Measurements from ENCODE around the gene CCNY. TPM values are rescaled to one million over a fixed set of nuclear protein-coding genes. Genes with fewer than 3 reads are reported as not detected.

The CCNY gene
- total RNA-seq, 4 donors from 2014 or later: 23.3 to 72.3 (median 26.7) TPM

- 47 to 60% methylated on average over 10 of the region's 10 CpGs for WGBS, 2 donors
- no peak for DNase-seq (ENCODE audit: low spot score in 2 of 2)
- intact Hi-C loops (cut with DNase I; ENCODE audit: low total_unique reads): no loop called here
- no peak overlapping the region for H3K4me3 ChIP-seq (ENCODE audit: low read depth, poor library complexity, severe bottlenecking)
- TF ChIP-seq CTCF (IDR thresholded peaks at IDR 0.05): no peak
- TF ChIP-seq POLR2A (IDR thresholded peaks at IDR 0.05): no peak
Observed at GRCh38 chr10:35492386-35493195, 156.3 kb downstream of the CCNY start.

DNA sequence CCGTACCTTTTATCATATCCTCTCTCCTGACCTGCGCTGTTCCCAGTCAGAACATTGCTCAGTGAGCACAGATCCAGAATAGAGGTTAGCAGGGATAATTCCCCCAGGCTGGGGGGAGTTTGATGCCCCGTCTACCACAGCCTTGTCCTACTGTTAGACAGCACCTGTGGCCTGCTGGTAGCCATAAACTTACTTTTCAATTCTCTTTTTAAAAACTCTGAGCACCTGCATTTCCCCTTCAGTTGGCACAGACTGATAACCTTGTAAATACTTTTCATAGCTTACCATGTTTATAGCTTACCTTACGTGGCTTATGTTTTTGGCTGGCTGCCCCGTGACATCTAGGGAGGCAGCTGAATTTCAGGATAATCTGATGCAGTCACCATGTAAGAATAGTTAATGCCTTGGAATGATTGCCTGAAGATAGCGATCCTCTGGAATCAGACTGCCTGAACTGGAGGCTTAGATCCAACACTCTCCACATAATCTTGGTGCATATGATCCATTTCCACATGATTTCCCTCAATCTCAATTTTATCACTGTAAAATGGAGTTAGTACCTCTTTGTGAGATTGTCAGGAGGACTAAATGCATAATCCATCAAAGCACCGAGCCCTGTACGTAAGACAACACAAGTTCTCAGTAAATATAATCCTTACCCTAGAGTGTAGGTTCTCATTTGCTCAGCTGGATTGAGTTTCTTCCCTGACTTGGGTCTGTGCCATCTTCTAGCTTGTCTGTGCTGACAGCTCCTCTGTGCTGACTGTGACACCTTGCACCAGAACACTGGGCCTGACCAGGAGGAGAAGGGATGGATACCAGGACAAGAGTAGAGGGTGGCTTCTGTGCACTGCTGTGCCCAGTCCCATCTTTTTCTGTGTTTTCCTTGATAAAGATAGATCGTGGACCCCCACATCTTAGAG, 157.1 kb downstream of the CCNY start:
- no peak for TF ChIP-seq POLR2A (IDR thresholded peaks at IDR 0.05)
- no peak for TF ChIP-seq CTCF (IDR thresholded peaks at IDR 0.05)
- H3K4me3 ChIP-seq (ENCODE audit: low read depth, poor library complexity, severe bottlenecking): no peak overlapping the region
- intact Hi-C loops (cut with DNase I; ENCODE audit: low total_unique reads): no loop called here
- DNase-seq (ENCODE audit: low spot score in 2 of 2): no peak
- WGBS, 2 donors: 61 to 66% methylated on average over 9 of the region's 9 CpGs

DNA sequence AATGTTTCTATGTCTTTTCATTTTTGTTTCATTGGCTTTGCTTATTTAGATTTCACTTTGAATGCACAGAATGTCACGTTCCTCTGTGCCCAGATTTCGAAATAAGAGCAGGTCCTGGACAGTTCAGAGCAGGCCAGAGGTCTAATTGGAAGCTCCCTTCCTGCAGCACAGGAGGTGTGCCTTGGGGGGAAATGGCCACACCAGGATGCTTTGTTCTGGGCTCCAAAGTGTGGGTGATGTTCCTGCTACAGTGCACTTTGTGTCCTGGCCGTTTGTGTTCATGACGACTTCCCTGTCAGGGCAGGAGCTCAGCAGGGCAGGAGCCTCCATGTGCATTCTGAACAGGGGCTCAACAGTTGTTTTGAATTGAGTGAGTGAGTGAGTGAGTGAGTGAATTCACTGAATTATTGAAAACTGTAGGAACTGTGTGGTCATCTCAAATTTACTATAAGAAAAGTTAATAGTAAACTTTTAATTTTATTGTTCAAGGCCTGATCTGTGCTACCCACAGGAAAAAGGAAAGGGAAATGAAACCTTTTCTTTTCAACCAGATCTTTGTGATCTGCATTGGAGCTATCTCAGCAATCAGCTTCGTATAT, 159.3 kb downstream of the CCNY start:
- TF ChIP-seq POLR2A (IDR thresholded peaks at IDR 0.05) (no peak), CTCF (IDR thresholded peaks at IDR 0.05) (no peak)
- no peak for DNase-seq (ENCODE audit: low spot score in 2 of 2)
- 48 to 54% methylated on average over 5 of the region's 5 CpGs for WGBS, 2 donors
- no peak overlapping the region for H3K4me3 ChIP-seq (ENCODE audit: low read depth, poor library complexity, severe bottlenecking)
- intact Hi-C loops (cut with DNase I; ENCODE audit: low total_unique reads): no loop called here

DNA sequence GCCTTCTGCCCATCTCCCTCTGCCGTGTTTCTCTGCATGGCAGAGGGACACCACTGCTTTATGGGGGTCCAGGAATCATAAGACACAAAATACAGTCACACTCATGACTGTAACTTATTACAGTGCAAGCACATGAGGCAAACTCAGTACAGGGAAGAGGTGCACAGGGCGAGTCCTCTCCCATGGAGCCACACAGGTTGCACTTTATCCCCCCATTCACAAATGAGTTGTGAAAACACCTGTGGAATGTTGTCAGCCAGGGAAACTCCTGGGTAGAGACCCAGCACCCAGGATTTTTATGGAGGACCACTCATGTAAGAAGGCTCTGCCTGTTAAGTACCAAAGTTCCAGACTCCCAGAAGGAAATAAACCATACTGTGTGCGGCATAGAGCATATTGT, 161.6 kb downstream of the CCNY start:
- intact Hi-C loops (cut with DNase I; ENCODE audit: low total_unique reads): no loop called here

DNA sequence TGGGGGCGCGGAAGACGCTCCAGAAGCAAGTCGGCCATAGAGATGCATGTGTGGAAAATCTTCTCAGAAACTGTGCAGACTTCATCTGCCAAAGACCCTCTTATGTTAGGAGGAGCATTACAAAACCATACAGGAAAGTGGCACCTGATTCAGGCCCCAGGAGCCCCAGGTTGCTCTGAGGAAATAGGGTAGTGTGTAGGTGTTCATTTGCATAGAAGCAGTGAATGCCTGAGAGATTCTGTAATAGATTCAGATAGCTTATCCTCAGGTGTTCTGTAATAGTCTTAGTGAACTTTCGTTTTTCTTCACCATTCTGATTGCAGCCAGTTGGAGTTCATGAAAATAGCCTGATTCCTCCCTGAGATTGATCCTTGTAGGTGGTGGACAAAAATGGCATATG, 162.4 kb downstream of the CCNY start:
- WGBS, 2 donors: 87 to 93% methylated on average over 5 of the region's 5 CpGs
- no peak for TF ChIP-seq CTCF (IDR thresholded peaks at IDR 0.05)
- TF ChIP-seq POLR2A (IDR thresholded peaks at IDR 0.05): no peak
- no peak overlapping the region for H3K4me3 ChIP-seq (ENCODE audit: low read depth, poor library complexity, severe bottlenecking)
- intact Hi-C loops (cut with DNase I; ENCODE audit: low total_unique reads): no loop called here
- DNase-seq (ENCODE audit: low spot score in 2 of 2): no peak

More for the DNA sequence above, 161.6 kb downstream of the CCNY start:
- H3K4me3 ChIP-seq (ENCODE audit: low read depth, poor library complexity, severe bottlenecking): no peak overlapping the region
- no peak for DNase-seq (ENCODE audit: low spot score in 2 of 2)
- 92 to 97% methylated on average over 3 of the region's 3 CpGs for WGBS, 2 donors
- TF ChIP-seq CTCF (IDR thresholded peaks at IDR 0.05) (no peak), POLR2A (IDR thresholded peaks at IDR 0.05) (no peak)

Measured in lower leg skin (tissue), 4 donors.